Suprapubic skin (tissue), 4 donors: ENCODE measurements around the gene SLC6A6. TPM values are rescaled to one million over a fixed set of nuclear protein-coding genes. Genes with fewer than 3 reads are reported as not detected.

Experiments
- DNase-seq, 2 donors: peaks; one replicate each; pipeline ENCODE4 v3.0.0-alpha.2; 2019; ENCODE audit warnings: low spot score in 2 of 2
- H3K27ac ChIP-seq: fragments of 200-600 bp; sonication (generic); one replicate; pipeline ENCODE4 v1.5.1; 2019
- H3K27me3 ChIP-seq: fragments of 200-600 bp; sonication (generic); one replicate; pipeline ENCODE4 v1.5.1; 2019
- H3K36me3 ChIP-seq: fragments of 200-600 bp; sonication (generic); one replicate; pipeline ENCODE4 v1.5.1; 2019
- H3K4me1 ChIP-seq: fragments of 200-600 bp; sonication (generic); one replicate; pipeline ENCODE4 v1.5.1; 2019
- H3K4me3 ChIP-seq: fragments of 200-600 bp; sonication (generic); one replicate; pipeline ENCODE4 v1.5.1; 2019; ENCODE audit warnings: mild to moderate bottlenecking
- H3K9me3 ChIP-seq: fragments of 200-600 bp; sonication (generic); one replicate; pipeline ENCODE4 v1.5.1; 2019
- EP300 ChIP-seq: sonication (generic); formaldehyde crosslinking; IDR thresholded peaks from one replicate; pipeline ENCODE4 v1.6.1; 2017; ENCODE audit warnings: antibody characterized with exemption
- POLR2A ChIP-seq, 2 donors: fragments of 450-650 bp; IDR thresholded peaks; one replicate each; pipeline ENCODE4 v1.6.1; 2017; ENCODE audit warnings: antibody characterized with exemption in 2 of 2, mild to moderate bottlenecking in 2 of 2, moderate library complexity in 2 of 2
- POLR2AphosphoS5 ChIP-seq, 3 donors: sonication (generic); formaldehyde crosslinking; IDR thresholded peaks; one replicate each; pipeline ENCODE4 v1.6.1; 2017; ENCODE audit warnings: antibody characterized with exemption in 3 of 3
- WGBS: methylation state at CpG from one replicate; pipeline ENCODE4 v1.1.5; 2018; 5-methylcytosine and 5-hydroxymethylcytosine counted together
- total RNA-seq, 4 donors: library from RNA; depleted of rRNA; stranded (reverse); fragments of >200 nt; gene quantifications; one replicate each; pipeline ENCODE4 v1.1.0, GENCODE V29; 2016
- TF ChIP-seq, protein P1 (sequence below), 2 donors: fragments of 200-600 bp in 1 of 2; fragments of 450-650 bp in 1 of 2; sonication (generic) in 1 of 2; IDR thresholded peaks; one replicate each; pipeline ENCODE4 v1.5.1; 2016 to 2019; ENCODE audit warnings: antibody characterized with exemption in 2 of 2, mild to moderate bottlenecking in 1 of 2, moderate library complexity in 1 of 2

SLC6A6 gene
- total RNA-seq, 4 donors from 2014 or later = 85.4 to 149 (median 102) TPM

DNA sequence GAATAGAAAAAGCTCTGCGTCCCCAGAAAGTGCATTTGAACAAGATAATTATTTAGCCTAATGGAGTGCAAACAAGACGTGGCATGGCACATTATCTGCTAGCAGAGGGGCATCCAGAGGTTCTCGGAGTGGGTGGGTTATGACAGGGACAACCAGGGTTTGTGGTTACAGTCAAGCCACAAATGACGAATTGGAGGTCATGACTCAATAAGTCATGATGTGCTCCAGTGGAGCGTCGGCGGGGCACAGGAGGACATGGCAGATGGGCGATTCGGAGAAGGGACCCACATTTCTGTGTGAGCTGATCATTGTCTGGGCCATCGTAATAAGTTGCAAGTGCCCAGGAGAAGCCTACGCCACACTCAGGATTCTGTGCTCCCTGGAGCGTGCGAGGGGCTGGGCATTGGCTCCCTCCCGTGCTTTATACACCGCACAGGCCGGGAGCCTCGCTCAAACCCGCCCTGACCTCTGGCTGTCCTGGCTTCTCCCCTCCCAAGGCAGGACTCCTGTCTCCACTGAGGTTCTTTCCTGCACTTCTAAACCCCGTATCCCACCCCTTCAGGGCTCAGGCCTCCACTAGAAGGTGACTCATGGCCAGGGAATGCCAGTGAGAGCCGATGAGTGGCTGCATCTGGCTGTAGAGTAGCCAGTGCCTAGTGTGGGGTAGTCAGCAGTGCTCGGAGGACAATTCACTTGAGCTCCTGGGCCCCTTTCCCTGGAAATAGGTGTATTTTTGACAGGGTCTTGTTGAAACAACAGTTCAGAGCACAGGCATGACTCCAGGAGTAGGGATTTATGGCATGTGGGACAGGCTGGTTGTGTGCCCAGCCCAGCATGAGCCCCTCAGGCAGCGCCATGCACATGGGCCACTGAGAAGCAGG is 70.3 kb downstream of the SLC6A6 start:
- no peak for TF ChIP-seq POLR2AphosphoS5 (IDR thresholded peaks at IDR 0.05)
- TF ChIP-seq POLR2A (IDR thresholded peaks at IDR 0.05) = no peak
- TF ChIP-seq, protein P1, sequence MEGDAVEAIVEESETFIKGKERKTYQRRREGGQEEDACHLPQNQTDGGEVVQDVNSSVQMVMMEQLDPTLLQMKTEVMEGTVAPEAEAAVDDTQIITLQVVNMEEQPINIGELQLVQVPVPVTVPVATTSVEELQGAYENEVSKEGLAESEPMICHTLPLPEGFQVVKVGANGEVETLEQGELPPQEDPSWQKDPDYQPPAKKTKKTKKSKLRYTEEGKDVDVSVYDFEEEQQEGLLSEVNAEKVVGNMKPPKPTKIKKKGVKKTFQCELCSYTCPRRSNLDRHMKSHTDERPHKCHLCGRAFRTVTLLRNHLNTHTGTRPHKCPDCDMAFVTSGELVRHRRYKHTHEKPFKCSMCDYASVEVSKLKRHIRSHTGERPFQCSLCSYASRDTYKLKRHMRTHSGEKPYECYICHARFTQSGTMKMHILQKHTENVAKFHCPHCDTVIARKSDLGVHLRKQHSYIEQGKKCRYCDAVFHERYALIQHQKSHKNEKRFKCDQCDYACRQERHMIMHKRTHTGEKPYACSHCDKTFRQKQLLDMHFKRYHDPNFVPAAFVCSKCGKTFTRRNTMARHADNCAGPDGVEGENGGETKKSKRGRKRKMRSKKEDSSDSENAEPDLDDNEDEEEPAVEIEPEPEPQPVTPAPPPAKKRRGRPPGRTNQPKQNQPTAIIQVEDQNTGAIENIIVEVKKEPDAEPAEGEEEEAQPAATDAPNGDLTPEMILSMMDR (IDR thresholded peaks at IDR 0.05) = no peak
- no peak for TF ChIP-seq EP300
- Histone ChIP-seq H3K9me3 (no peaks in the 10 kb centered on the region), H3K36me3 (peaks cover 88% of the 10 kb centered on the region), H3K27ac (no peak overlapping the region), H3K4me3 (no peak overlapping the region), H3K27me3 (no peaks in the 10 kb centered on the region), H3K4me1 (no peaks in the 10 kb centered on the region)
- 82% methylated on average over 19 of the region's 22 CpGs for WGBS
- DNase-seq = no peak

DNA sequence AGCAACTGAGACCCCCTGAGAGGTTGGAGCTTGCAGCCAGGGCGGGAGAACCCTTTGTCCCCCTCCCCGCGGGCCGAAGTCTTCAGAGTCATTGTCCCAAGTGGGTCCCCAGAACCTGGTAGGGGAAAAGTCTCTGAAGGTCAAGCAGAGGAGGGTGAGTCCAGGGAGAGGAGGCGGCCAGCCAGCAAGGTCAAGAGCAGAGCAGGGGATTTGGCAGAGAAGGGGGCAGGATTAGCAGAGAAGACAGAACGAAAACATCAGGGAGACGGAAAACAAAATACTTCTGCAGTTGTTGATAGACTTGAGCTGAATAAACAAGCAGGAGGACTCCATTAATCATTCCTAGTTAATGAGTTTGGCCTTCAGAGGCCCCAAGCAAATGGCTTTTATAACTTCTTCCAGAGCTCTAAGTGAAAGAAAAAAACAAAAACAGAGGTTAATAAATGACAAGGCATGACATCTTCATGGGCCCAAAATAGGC is 71.0 kb downstream of the SLC6A6 start:
- Histone ChIP-seq H3K36me3 (peaks cover 91% of the 10 kb centered on the region), H3K9me3 (no peaks in the 10 kb centered on the region)
- DNase-seq = no peak

DNA sequence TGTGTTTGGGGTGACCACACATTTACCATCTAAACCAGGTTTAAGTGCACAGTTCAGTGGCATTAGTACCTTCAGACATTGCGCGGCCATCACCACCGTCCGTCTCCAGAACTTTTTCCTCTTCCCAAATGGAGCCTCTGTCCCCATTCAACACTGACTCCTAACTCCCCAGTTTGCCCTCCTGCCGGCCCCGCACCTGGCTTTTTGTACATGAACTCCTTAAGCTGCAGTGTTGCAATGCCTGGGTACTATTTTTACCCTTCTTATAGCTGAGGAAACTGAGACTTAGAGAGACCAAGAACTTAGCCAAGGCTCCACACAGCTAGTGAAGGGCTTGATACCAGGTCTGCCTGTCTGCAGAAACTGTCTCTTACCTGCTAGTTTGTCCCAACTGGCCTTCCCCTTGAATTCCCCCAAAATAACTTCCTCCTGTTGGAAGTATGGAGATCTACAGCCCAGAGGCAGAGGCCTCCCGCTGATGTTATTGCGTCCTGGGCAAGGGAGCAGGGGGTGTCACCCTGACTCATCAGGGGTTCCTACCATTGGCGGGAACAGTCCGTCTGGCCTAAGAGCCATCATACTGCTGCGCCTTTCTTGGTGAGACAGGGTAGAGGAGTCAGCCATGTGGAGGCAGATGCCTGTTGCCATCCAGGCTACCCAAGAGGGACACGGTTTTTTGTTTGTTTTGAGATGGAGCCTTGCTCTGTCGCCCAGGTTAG is 72.1 kb downstream of the SLC6A6 start:
- 78% methylated on average over 10 of the region's 13 CpGs for WGBS
- Histone ChIP-seq H3K9me3 (no peaks in the 10 kb centered on the region), H3K36me3 (peaks cover 91% of the 10 kb centered on the region), H3K27me3 (no peaks in the 10 kb centered on the region), H3K4me1 (no peaks in the 10 kb centered on the region), H3K4me3 (no peak overlapping the region), H3K27ac (no peak overlapping the region)
- TF ChIP-seq POLR2AphosphoS5 (IDR thresholded peaks at IDR 0.05) (no peak), EP300 (no peak), POLR2A (IDR thresholded peaks at IDR 0.05) (no peak)
- TF ChIP-seq, protein P1 (IDR thresholded peaks at IDR 0.05) = no peak
- DNase-seq = no peak

More for the DNA sequence above, 71.0 kb downstream of the SLC6A6 start:
- Histone ChIP-seq H3K4me3 (no peak overlapping the region), H3K4me1 (no peaks in the 10 kb centered on the region), H3K27ac (no peak overlapping the region), H3K27me3 (no peaks in the 10 kb centered on the region)
- TF ChIP-seq POLR2A (IDR thresholded peaks at IDR 0.05) (no peak), EP300 (no peak), POLR2AphosphoS5 (IDR thresholded peaks at IDR 0.05) (no peak)
- TF ChIP-seq, protein P1 (IDR thresholded peaks at IDR 0.05) = no peak
- WGBS = 87% methylated on average over 7 of the region's 7 CpGs

DNA sequence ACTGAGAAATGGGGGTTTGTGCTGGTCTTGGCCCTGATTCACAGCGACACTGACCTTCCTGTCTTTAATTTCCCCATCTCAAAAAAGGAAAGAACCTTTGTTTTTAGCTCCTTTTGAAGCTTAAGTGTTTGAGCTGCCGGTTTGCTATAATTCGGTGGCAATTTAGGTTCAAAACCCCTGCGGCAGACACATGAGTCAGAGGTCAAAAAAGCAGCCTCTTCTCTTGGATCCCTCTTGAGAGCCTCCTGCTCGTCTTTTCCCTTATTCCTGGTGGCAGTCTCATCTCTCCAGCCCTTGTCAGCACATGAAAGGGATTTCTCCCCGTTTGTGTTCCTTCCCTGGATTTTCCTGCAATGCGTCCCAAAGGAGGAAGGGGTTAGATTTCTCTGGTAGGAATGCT is 73.2 kb downstream of the SLC6A6 start:
- Histone ChIP-seq H3K4me3 (no peak overlapping the region), H3K27ac (no peak overlapping the region), H3K9me3 (no peaks in the 10 kb centered on the region), H3K36me3 (peaks cover 91% of the 10 kb centered on the region), H3K4me1 (no peaks in the 10 kb centered on the region), H3K27me3 (no peaks in the 10 kb centered on the region)
- DNase-seq = no peak
- TF ChIP-seq POLR2AphosphoS5 (IDR thresholded peaks at IDR 0.05) (no peak), EP300 (no peak), POLR2A (IDR thresholded peaks at IDR 0.05) (no peak)
- TF ChIP-seq, protein P1 (IDR thresholded peaks at IDR 0.05) = no peak
- WGBS = 59% methylated on average over 7 of the region's 7 CpGs
